ENCODE measurements around the gene APOBEC3B.
"Not testable (repeated sequence)": the region's sequence is repeated elsewhere in the genome, so short reads cannot be mapped to it uniquely, and the experiment has no call there.

APOBEC3B gene

GRCh38 chr22:39008271-39008850, 26.2 kb downstream of the APOBEC3B start:
- DNase-seq, result not testable (repeated sequence)

GRCh38 chr22:39010946-39011345, 28.8 kb downstream of the APOBEC3B start:
- DNase-seq, result no peak

- DNase-seq, result no peak
Observed at GRCh38 chr22:39012533-39013511, 30.7 kb downstream of the APOBEC3B start.

GRCh38 chr22:39013561-39013941, 31.4 kb downstream of the APOBEC3B start:
- not testable (repeated sequence) for DNase-seq

GRCh38 chr22:39013942-39014722, 32.0 kb downstream of the APOBEC3B start, which contains the start of gene APOBEC3C:
TSS of gene APOBEC3C (plus strand) at chr22:39014257. CDS start at chr22:39014363, 106 bp downstream.
- DNase-seq, result no peak

GRCh38 chr22:39014723-39015121, 32.6 kb downstream of the APOBEC3B start:
- not testable (repeated sequence) for DNase-seq

- no peak for DNase-seq
Observed at GRCh38 chr22:39016592-39016991, 34.4 kb downstream of the APOBEC3B start.

GRCh38 chr22:39017596-39018365, 35.6 kb downstream of the APOBEC3B start:
- no peak for DNase-seq

GRCh38 chr22:39020021-39020651, 38.0 kb downstream of the APOBEC3B start:
- not testable (repeated sequence) for DNase-seq

- no peak for DNase-seq
Observed at GRCh38 chr22:39021552-39022250, 39.6 kb downstream of the APOBEC3B start.

- no peak for DNase-seq
Observed at GRCh38 chr22:39024519-39025308, 42.6 kb downstream of the APOBEC3B start.

- DNase-seq, result no peak
Observed at GRCh38 chr22:39026509-39027150, 44.5 kb downstream of the APOBEC3B start.

GRCh38 chr22:39027717-39028116, 45.6 kb downstream of the APOBEC3B start:
- DNase-seq, result no peak

GRCh38 chr22:39028281-39028680, 46.1 kb downstream of the APOBEC3B start:
- DNase-seq, result no peak

GRCh38 chr22:39029227-39029626, 47.1 kb downstream of the APOBEC3B start:
- DNase-seq, result no peak

GRCh38 chr22:39030705-39031104, 48.6 kb downstream of the APOBEC3B start:
- no peak for DNase-seq

- not testable (repeated sequence) for DNase-seq
Observed at GRCh38 chr22:39031434-39032295, 49.5 kb downstream of the APOBEC3B start.

- not testable (repeated sequence) for DNase-seq
Observed at GRCh38 chr22:39037071-39037470, 54.9 kb downstream of the APOBEC3B start.

Data from NCI-H1105 (cell line).